ENCODE measurements around the gene LAT.
A peak's percentile ranks its signal among the peaks of the same experiment; 100 is the strongest.

LAT gene

GRCh38 chr16:28943281-28943680 is 41.6 kb upstream of the LAT start:
- no peak overlapping the region for H3K27ac ChIP-seq
- TF ChIP-seq CTCF (conservative IDR thresholded peaks at IDR 0.05), result no peak

DNA sequence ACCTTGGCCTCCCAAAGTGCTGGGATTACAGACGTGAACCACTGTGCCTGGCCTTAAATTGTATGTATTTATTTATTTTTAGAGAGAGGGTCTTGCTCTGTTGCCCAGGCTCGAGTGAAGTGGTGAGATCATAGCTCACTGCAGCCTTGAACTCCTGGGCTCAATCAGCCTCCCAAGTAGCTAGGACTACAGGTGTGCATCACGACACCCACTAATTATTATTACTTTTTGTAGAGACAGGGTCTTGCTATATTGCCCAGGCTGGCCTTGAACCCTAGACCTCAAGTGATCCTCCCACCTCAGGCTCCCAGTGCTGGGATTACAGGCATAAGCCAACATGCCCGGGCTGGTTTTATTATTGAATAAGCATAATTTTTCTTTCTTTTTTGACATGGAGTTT is 38.2 kb upstream of the LAT start:
- H3K27ac ChIP-seq, result no peak overlapping the region

GRCh38 chr16:28950648-28951409 is 34.0 kb upstream of the LAT start, which contains the start of gene NFATC2IP:
Gene NFATC2IP (plus strand): TSS chr16:28950937. CDS start chr16:28951012, 75 bp downstream.
- peak within 1 kb of the TSS; percentile 68 for H3K27ac ChIP-seq
- TF ChIP-seq CTCF (conservative IDR thresholded peaks at IDR 0.05), result no peak

More for the DNA sequence above, 38.2 kb upstream of the LAT start:
- TF ChIP-seq CTCF (conservative IDR thresholded peaks at IDR 0.05), result no peak

- TF ChIP-seq CTCF (conservative IDR thresholded peaks at IDR 0.05), result no peak
- peak overlapping the region; percentile 68 for H3K27ac ChIP-seq
Observed at GRCh38 chr16:28951410-28951943, 33.4 kb upstream of the LAT start.

- H3K27ac ChIP-seq, result no peak overlapping the region
- no peak for TF ChIP-seq CTCF (conservative IDR thresholded peaks at IDR 0.05)
Observed at GRCh38 chr16:28958216-28958615, 26.6 kb upstream of the LAT start.

GRCh38 chr16:28958836-28959235 is 26.0 kb upstream of the LAT start:
- no peak overlapping the region for H3K27ac ChIP-seq
- TF ChIP-seq CTCF (conservative IDR thresholded peaks at IDR 0.05), result no peak

GRCh38 chr16:28964072-28964471 is 20.8 kb upstream of the LAT start:
- H3K27ac ChIP-seq, result no peak overlapping the region
- no peak for TF ChIP-seq CTCF (conservative IDR thresholded peaks at IDR 0.05)
